Heart right ventricle (tissue), 16 donors: Measurements from ENCODE around the gene SECTM1. TPM values are rescaled to one million over a fixed set of nuclear protein-coding genes. Genes with fewer than 3 reads are reported as not detected.

Experiments used
- ATAC-seq, 8 donors: fragments of 200-7000 bp; cut with Tn5 transposase; one replicate each; pipeline ENCODE4 v1.9.1; 2020; ENCODE audit warnings: mild to moderate bottlenecking in 8 of 8, moderate library complexity in 8 of 8, moderate number of reproducible peaks in 1 of 8
- DNase-seq, 2 donors: peaks; one replicate each; pipeline ENCODE4 v3.0.0-alpha.2; 2020
- H3K27ac ChIP-seq, 10 donors: fragments of 200-600 bp; sonication (generic) in 2 of 10; one replicate each; pipeline versions ENCODE4 v1.5.0 to v1.8.0; 2020 to 2022; ENCODE audit warnings: mild to moderate bottlenecking in 3 of 10
- H3K27me3 ChIP-seq, 7 donors: fragments of 200-600 bp; one replicate each; pipeline ENCODE4 v1.8.0; 2021 to 2022; ENCODE audit warnings: mild to moderate bottlenecking in 2 of 7
- H3K36me3 ChIP-seq, 9 donors: fragments of 200-600 bp; sonication (generic) in 1 of 9; one replicate each; pipeline versions ENCODE4 v1.5.0 to v1.8.0; 2020 to 2022; ENCODE audit warnings: mild to moderate bottlenecking in 2 of 9
- H3K4me1 ChIP-seq, 9 donors: fragments of 200-600 bp; sonication (generic) in 1 of 9; one replicate each; pipeline versions ENCODE4 v1.5.0 to v1.8.0; 2020 to 2022; ENCODE audit warnings: mild to moderate bottlenecking in 4 of 9
- H3K4me3 ChIP-seq, 10 donors: fragments of 200-600 bp; sonication (generic) in 2 of 10; one replicate each; pipeline versions ENCODE4 v1.5.0 to v1.8.0; 2020 to 2022; ENCODE audit warnings: mild to moderate bottlenecking in 7 of 10, moderate library complexity in 2 of 10
- H3K9me3 ChIP-seq, 11 donors: fragments of 200-600 bp in 10 of 11; sonication (generic) in 2 of 11; one replicate each; pipeline versions ENCODE4 v1.5.0 to v1.8.0; 2013 to 2022; ENCODE audit warnings: mild to moderate bottlenecking in 2 of 11, control low read depth in 1 of 11, moderate library complexity in 1 of 11
- WGBS, 2 donors: extraction: QIAGEN DNeasy Blood & Tissue Kit; methylation state at CpG; one replicate each; pipeline ENCODE4 v1.1.7; 2013; ENCODE audit warnings: inconsistent platforms in 1 of 2; 5-methylcytosine and 5-hydroxymethylcytosine counted together
- intact Hi-C, 10 donors: fragments of 100-400 bp; cut with DNase I; formaldehyde crosslinking; loops; one replicate each; pipeline versions ENCODE4 v1.11.1 to v1.14.2; 2022
- polyA plus RNA-seq, 2 donors: library from polyadenylated mRNA; stranded (reverse); fragments of 200-250 nt; gene quantifications; one replicate each; pipeline ENCODE4 v1.2.3, GENCODE V29; 2013
- total RNA-seq, 10 donors: library from RNA; stranded (reverse); fragmentation: NEBNext Ultra II Directional in 3 of 10; extraction: Animal tissue kit (Norgen Biotek cat#: 25700) in 3 of 10; gene quantifications; one replicate each; pipeline versions ENCODE4 v1.2.1 to v1.2.4, GENCODE V29; 2021 to 2023
- TF ChIP-seq, protein P1 (sequence below), 9 donors: fragments of 200-600 bp; sonication (generic) in 2 of 9; IDR thresholded peaks; one replicate each; pipeline versions ENCODE4 v1.5.0 to v1.8.0; 2021 to 2022; ENCODE audit warnings: antibody characterized with exemption in 9 of 9, mild to moderate bottlenecking in 5 of 9, moderate library complexity in 1 of 9
- donor health status: Arrhythmogenic right ventricular cardiomyopathy.
- donor health status: ischemic (EF 13 %, LVEDD 7.1; RV severe dilation, severe dysfunction).
- donor health status: healthy with polysubstance abuse.
- donor health status: DM: no; HTN: yes; CAD: no.
- donor health status: DM: no; HTN: no; CAD: no.
- donor health status: ischemic (EF 25% LVEDD 6.9; RV normal size, moderate dysfunction).
- donor health status: ischemic (EF 25% LVEDD 5.7; RV mildly dilated, moderate dysfunction).
- donor health status: healthy.
- donor health status: DM: yes; HTN: yes; CAD: no.
- donor health status: Ischemic cardiomyopathy.
- donor health status: ischemic (EF 35%, LVEDD 5.7; RV mildly dilated, moderate dysfunction).
- donor health status: nonischemic (EF 11% LVEDD 7.7; RV severe dilation, severe dysfunction).
- donor health status: DM: yes; HTN: yes; CAD: no.
- donor health status: PGD.
- donor health status: ischemic (EF 29% LVEDD 5.4; RV normal size, mild dysfunction).
- donor health status: nonischemic (EF 23%, LVEDD 6.1; RV moderate dilation, normal function).

The SECTM1 gene
- total and polyA plus RNA-seq, 12 donors, result 1.7 to 29.9 (median 3.6) TPM

DNA sequence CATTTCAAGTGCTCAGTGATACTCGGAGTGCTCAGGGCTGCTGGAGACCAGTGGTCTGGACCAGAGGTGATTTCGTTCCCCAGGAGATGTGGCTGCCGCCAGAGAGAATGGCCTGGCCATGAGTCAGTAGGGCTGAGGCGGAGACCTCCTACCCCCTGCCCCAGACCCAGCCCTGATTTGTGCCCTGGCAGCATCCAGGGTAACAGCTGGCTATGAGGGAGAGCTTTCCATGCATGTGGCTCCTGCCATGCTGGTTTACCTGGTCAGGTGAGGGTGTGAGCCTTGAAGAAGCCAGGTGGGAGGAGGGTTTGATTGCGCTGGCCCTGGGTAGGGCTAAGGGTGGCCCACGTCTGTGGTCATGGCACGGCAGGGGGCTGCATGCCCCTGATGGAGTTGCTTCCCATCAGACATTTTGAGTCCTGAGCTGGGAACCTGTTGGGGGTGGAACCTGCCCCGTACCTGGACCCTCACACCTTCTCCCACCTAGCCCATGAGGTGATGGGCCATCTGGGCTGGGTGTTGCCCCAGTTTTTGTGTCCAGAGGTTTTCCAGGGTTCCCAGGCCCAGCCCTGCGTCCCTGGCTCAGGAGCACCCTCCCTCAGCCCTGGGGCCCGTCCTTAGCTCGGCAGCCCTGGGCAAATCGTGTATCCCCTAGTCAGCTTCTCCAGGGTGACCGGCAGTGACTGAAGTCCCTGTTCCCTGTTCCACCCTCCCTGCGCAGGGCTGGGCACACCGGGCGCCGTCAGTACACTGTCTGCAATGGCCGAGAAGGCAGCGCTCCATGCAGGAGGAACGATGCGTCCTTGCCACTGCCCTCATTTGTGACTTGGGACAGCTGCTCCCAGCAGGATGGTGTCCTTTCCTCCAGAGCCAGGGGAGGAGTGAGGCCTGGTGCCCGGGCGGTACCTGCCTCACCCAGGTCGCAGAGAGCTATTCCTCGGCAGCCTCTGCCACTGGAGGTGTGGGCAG lies 51.0 kb downstream of the SECTM1 start:
- Histone ChIP-seq H3K27me3 (no peaks in the 10 kb centered on the region), H3K36me3 (peaks cover 0 to 4% (median 0%) of the 10 kb centered on the region in 9 donors), H3K9me3 (no peaks in the 10 kb centered on the region), H3K4me3 (no peak overlapping the region), H3K27ac (no peak overlapping the region), H3K4me1 (peaks cover 0 to 37% (median 7%) of the 10 kb centered on the region in 9 donors)
- 89 to 90% methylated on average over 25 of the region's 25 CpGs for WGBS, 2 donors
- DNase-seq (no peak), ATAC-seq (no peak)
- intact Hi-C loops, result no loop called here
- TF ChIP-seq, protein P1, sequence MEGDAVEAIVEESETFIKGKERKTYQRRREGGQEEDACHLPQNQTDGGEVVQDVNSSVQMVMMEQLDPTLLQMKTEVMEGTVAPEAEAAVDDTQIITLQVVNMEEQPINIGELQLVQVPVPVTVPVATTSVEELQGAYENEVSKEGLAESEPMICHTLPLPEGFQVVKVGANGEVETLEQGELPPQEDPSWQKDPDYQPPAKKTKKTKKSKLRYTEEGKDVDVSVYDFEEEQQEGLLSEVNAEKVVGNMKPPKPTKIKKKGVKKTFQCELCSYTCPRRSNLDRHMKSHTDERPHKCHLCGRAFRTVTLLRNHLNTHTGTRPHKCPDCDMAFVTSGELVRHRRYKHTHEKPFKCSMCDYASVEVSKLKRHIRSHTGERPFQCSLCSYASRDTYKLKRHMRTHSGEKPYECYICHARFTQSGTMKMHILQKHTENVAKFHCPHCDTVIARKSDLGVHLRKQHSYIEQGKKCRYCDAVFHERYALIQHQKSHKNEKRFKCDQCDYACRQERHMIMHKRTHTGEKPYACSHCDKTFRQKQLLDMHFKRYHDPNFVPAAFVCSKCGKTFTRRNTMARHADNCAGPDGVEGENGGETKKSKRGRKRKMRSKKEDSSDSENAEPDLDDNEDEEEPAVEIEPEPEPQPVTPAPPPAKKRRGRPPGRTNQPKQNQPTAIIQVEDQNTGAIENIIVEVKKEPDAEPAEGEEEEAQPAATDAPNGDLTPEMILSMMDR (IDR thresholded peaks at IDR 0.05), result no peak

- DNase-seq (no peak), ATAC-seq (peak in 1 of 8 donors; percentile 11)
- 81 to 90% methylated on average over 22 of the region's 22 CpGs for WGBS, 2 donors
- Histone ChIP-seq H3K4me1 (peaks cover 0 to 36% (median 0%) of the 10 kb centered on the region in 9 donors), H3K4me3 (no peak overlapping the region), H3K27ac (no peak overlapping the region), H3K36me3 (peaks cover 0 to 4% (median 0%) of the 10 kb centered on the region in 9 donors), H3K27me3 (no peaks in the 10 kb centered on the region), H3K9me3 (no peaks in the 10 kb centered on the region)
- intact Hi-C loops, result no loop called here
- TF ChIP-seq, protein P1 (IDR thresholded peaks at IDR 0.05), result no peak
Measured at GRCh38 chr17:82281502-82282238, 51.9 kb downstream of the SECTM1 start.

DNA sequence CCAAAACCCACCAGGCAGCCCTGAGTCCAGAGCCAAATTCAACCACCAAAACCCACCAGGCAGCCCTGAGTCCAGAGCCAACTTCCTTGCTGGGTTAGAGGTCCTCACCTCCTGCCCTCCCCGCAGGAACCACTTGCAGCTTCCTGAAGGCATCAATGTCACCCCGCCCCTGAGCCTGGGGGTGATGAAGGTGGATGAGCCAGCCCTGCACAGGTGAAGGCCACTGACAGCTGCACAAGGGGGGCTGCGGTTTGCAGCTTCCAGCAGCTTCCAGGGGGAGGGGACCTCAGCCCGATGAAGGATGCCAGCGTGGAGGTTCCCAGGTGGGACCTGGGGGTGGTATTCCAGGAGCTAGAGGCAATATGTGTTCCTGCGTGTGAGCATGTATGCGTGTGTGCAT lies 52.5 kb downstream of the SECTM1 start:
- no peaks in the 10 kb centered on the region for H3K9me3 ChIP-seq
- H3K36me3 ChIP-seq, result peaks cover 0 to 4% (median 0%) of the 10 kb centered on the region in 9 donors
- ATAC-seq, result no peak
- no peak overlapping the region for H3K4me3 ChIP-seq
- 80 to 82% methylated on average over 7 of the region's 7 CpGs for whole genome bisulfite sequencing, 2 donors
- no peak for DNase-seq
- H3K27me3 ChIP-seq, result no peaks in the 10 kb centered on the region
- intact Hi-C loops, result no loop called here
- TF ChIP-seq, protein P1 (IDR thresholded peaks at IDR 0.05), result no peak
- peaks cover 0 to 36% (median 0%) of the 10 kb centered on the region in 9 donors for H3K4me1 ChIP-seq
- H3K27ac ChIP-seq, result no peak overlapping the region

- H3K9me3 ChIP-seq, result no peaks in the 10 kb centered on the region
- 94 to 96% methylated on average over 8 of the region's 8 CpGs for WGBS, 2 donors
- intact Hi-C loops, result no loop called here
- TF ChIP-seq, protein P1 (IDR thresholded peaks at IDR 0.05), result no peak
- peaks cover 0 to 36% (median 0%) of the 10 kb centered on the region in 9 donors for H3K4me1 ChIP-seq
- no peak overlapping the region for H3K27ac ChIP-seq
- H3K4me3 ChIP-seq, result no peak overlapping the region
- H3K27me3 ChIP-seq, result no peaks in the 10 kb centered on the region
- peaks cover 0 to 4% (median 0%) of the 10 kb centered on the region in 9 donors for H3K36me3 ChIP-seq
- no peak for ATAC-seq
- DNase-seq, result no peak
Measured at GRCh38 chr17:82280537-82280936, 53.0 kb downstream of the SECTM1 start.
